HFF-Myc (cell line): ENCODE results near the gene SBK2.
"Not testable (repeated sequence)": the region's sequence is repeated elsewhere in the genome, so short reads cannot be mapped to it uniquely, and the experiment has no call there.

Experiments used
- DNase-seq: peaks from one replicate; pipeline ENCODE4 v3.0.0-alpha.2; 2011; ENCODE audit warnings: low read depth; ENCODE audit errors: extremely low read depth
- H3K4me3 ChIP-seq: replicated peaks from 2 replicates; pipeline ENCODE4 v1.5.1; 2011; ENCODE audit warnings: low read depth, mild to moderate bottlenecking, control low read depth, low read length
- TF ChIP-seq, protein P1 (sequence below): IDR thresholded peaks from 2 replicates; pipeline ENCODE4 v1.5.1; 2012; ENCODE audit warnings: mild to moderate bottlenecking, low read depth, low read length, control low read depth; ENCODE audit errors: missing control alignments

The SBK2 gene

GRCh38 chr19:55535965-55536350 is 975 bp downstream of the SBK2 start:
- TF ChIP-seq, protein P1, sequence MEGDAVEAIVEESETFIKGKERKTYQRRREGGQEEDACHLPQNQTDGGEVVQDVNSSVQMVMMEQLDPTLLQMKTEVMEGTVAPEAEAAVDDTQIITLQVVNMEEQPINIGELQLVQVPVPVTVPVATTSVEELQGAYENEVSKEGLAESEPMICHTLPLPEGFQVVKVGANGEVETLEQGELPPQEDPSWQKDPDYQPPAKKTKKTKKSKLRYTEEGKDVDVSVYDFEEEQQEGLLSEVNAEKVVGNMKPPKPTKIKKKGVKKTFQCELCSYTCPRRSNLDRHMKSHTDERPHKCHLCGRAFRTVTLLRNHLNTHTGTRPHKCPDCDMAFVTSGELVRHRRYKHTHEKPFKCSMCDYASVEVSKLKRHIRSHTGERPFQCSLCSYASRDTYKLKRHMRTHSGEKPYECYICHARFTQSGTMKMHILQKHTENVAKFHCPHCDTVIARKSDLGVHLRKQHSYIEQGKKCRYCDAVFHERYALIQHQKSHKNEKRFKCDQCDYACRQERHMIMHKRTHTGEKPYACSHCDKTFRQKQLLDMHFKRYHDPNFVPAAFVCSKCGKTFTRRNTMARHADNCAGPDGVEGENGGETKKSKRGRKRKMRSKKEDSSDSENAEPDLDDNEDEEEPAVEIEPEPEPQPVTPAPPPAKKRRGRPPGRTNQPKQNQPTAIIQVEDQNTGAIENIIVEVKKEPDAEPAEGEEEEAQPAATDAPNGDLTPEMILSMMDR: no peak
- no peak for DNase-seq
- no peak overlapping the region for H3K4me3 ChIP-seq

DNA sequence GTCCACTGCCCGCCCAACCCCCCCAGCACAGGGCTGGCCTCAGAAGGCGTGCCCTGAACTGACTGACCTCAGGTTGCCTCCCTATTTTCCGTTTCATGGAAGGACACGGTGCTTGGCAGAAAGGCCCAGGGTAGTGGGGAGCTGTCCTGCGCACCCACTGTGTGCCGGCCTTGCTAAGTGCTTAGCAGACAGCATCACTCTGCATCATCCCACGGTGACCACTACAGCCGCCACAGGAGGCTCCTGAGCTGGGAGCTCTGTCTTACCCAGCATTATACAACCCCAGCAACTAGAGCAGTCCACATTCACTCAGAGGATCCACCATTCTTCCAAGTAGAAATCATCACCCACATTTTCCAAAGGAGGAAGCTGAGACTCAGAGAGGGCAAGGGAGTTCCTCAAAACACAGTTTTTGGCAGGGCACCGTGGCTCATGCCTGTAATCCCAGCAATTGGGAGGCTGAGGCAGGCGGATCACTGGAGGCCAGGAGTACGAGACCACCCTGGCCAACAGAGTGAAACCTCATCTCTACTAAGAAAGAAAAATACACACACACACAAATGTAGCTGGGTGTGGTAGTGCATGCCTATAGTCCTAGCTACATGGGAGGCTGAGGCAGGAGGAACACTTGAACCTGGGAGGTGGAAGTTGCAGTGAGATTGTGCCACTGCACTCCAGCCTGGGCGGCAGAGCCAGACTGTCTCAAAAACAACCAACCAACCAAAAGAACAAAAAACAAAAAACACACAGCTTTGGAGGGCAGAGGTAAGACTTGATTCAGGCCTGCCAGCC is 1.6 kb downstream of the SBK2 start:
- no peak overlapping the region for H3K4me3 ChIP-seq
- TF ChIP-seq, protein P1: no peak
- no peak for DNase-seq

- not testable (repeated sequence) for DNase-seq, H3K4me3 ChIP-seq
These were observed 2.7 kb downstream of the SBK2 start for GRCh38 chr19:55534280-55534679.

- no peak overlapping the region for H3K4me3 ChIP-seq
- TF ChIP-seq, protein P1: no peak
- no peak for DNase-seq
These were observed 5.9 kb downstream of the SBK2 start for GRCh38 chr19:55530996-55531395.

DNA sequence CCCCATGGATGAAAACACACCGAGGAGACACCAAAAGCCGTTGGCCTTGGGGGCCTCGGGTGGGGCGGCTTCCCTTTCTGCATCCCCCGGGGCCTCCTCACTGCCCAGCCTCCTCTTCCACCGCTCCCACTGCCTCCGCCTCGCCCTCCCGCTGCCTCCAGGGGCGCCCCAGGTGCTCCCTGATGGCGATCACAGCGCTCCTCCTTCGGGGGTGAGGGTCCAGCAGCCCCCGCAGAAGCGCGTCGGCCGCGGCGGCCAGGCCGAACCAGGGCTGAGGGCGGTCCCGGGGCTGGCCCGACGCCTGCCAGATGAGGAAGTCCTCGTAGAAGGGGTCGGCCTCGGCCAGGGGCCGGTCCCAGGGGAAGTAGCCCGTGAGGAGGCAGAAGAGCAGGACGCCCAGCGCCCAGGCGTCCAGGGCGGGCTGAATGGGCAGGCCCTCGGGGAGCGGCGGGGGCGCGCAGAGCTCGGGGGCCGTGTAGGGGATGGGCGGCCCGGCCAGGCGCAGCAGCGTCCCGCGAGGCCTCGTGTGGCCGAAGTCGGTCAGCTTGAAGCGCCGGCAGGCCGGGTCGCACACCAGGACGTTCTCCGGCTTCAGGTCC is 7.2 kb downstream of the SBK2 start:
- no peak overlapping the region for H3K4me3 ChIP-seq
- DNase-seq: no peak
- TF ChIP-seq, protein P1: no peak

DNA sequence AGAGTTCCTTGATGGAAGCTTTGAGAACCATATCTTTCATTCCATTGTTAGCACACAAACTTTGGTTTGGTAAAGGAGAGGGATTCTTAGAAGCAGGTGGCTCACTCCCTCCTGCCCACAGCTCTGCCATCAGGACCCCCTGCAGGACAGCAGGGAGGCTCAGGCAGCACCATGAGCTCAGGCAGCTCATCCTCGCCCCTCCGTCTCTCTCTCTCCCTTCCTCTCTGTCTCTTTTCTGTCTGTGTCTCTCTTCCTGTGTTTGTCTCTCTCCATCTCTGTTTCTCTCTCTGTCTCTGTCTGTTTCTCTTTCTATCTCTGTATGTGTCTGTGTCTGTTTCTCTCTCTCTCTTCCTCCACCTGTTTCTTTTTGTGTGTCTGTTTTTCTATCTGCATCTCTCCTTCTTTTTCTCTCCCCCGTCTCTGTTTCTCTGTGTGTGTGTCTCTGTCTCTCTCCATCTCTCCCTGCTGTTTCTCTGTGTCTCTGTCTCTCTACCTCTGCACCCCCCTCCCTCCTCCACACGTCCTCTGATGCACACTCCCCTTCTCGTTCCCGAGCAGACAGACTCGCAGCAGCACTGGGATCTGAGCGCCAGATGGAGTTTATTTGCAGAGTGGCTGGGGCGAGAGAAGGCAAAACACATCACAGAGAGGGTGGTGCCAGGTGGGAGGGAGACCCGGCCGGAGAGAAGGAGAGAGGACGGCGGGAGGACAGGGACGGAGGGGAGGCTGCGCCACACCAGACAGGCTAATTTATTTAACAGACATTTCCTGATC is 8.7 kb downstream of the SBK2 start:
- DNase-seq: no peak
- H3K4me3 ChIP-seq: no peak overlapping the region

More for the DNA sequence above, 8.7 kb downstream of the SBK2 start:
- TF ChIP-seq, protein P1: no peak
